PC-9 (cell line): ENCODE measurements around the gene NT5DC4.

Experiments
- CTCF ChIP-seq: fragments of 200-600 bp; sonication (generic); conservative IDR thresholded peaks from 2 replicates; pipeline ENCODE4 v1.6.1; 2017; ENCODE audit warnings: mixed run types, antibody characterized with exemption, mild to moderate bottlenecking, moderate library complexity
- EZH2 ChIP-seq: fragments of 200-600 bp; sonication (generic); IDR thresholded peaks from 2 replicates; pipeline ENCODE4 v1.8.0; 2017; ENCODE audit warnings: antibody characterized with exemption, low read depth

GRCh38 chr2:112692918-112693317, 27.9 kb upstream of the NT5DC4 start:
- TF ChIP-seq CTCF (no peak), EZH2 (no peak)
